PC-9 (cell line): ENCODE results near the gene LSM14A. TPM values are rescaled to one million over a fixed set of nuclear protein-coding genes. Genes with fewer than 3 reads are reported as not detected.

Source experiments
- BruUV-seq: library from RNA; stranded (reverse); fragments of 400-500 nt; replicated peaks from 2 replicates; lab custom pipeline; 2021; lab: Mats Ljungman, UMichigan
- CTCF ChIA-PET: fragments of 300-600 bp; sonication (Branson Sonifier 250); formaldehyde crosslinking; loops from one replicate; lab custom pipeline; 2022; ENCODE audit warnings: antibody characterized with exemption; lab: Charles Lee
- POLR2A ChIA-PET: fragments of 300-600 bp; sonication (Branson Sonifier 250); formaldehyde crosslinking; loops from one replicate; lab custom pipeline; 2022; ENCODE audit warnings: antibody characterized with exemption; ENCODE audit not compliant: unreplicated experiment; lab: Charles Lee
- DNase-seq, 2 experiments: peaks; one replicate each; pipeline versions ENCODE4 v3.0.0 to v3.0.0-alpha.2; 2015 to 2022; ENCODE audit warnings: mixed read lengths in 1 of 2
- H2AFZ ChIP-seq: fragments of 200-600 bp; sonication (generic); 2 replicates; pipeline ENCODE4 v1.8.1; 2017; ENCODE audit warnings: antibody characterized with exemption
- H3F3A ChIP-seq: fragments of 200-600 bp; sonication (generic); 2 replicates; pipeline ENCODE4 v1.8.1; 2017; ENCODE audit warnings: antibody characterized with exemption, mild to moderate bottlenecking, low read depth; ENCODE audit not compliant: insufficient read depth
- H3K27ac ChIP-seq: fragments of 200-600 bp; sonication (generic); 2 replicates; pipeline ENCODE4 v1.6.1; 2016; ENCODE audit warnings: mixed run types
- H3K27me3 ChIP-seq: fragments of 200-600 bp; sonication (generic); 2 replicates; pipeline ENCODE4 v1.6.1; 2016; ENCODE audit warnings: low read depth, mixed run types; ENCODE audit not compliant: insufficient read depth
- H3K36me3 ChIP-seq: fragments of 200-600 bp; sonication (generic); 2 replicates; pipeline ENCODE4 v1.6.1; 2016; ENCODE audit warnings: low read depth, mixed run types
- H3K4me1 ChIP-seq: fragments of 200-600 bp; sonication (generic); replicated peaks from 2 replicates; pipeline ENCODE4 v1.6.1; 2016; ENCODE audit warnings: mixed run types; ENCODE audit not compliant: insufficient read depth
- H3K4me2 ChIP-seq: fragments of 200-600 bp; sonication (generic); 2 replicates; pipeline ENCODE4 v1.6.1; 2017; ENCODE audit warnings: mixed run types
- H3K4me3 ChIP-seq: fragments of 200-600 bp; sonication (generic); 2 replicates; pipeline ENCODE4 v1.6.1; 2016; ENCODE audit warnings: mixed run types
- H3K79me2 ChIP-seq: fragments of 200-600 bp; sonication (generic); 2 replicates; pipeline ENCODE4 v1.6.1; 2017; ENCODE audit warnings: low read depth, mixed run types
- H3K9me2 ChIP-seq: fragments of 200-600 bp; sonication (generic); 2 replicates; pipeline ENCODE4 v1.8.1; 2017; ENCODE audit warnings: mild to moderate bottlenecking; ENCODE audit not compliant: insufficient read depth
- H3K9me3 ChIP-seq: fragments of 200-600 bp; sonication (generic); 2 replicates; pipeline ENCODE4 v1.8.1; 2016; ENCODE audit warnings: low read depth; ENCODE audit not compliant: insufficient read depth
- H4K20me1 ChIP-seq: fragments of 200-600 bp; sonication (generic); 2 replicates; pipeline ENCODE4 v1.8.1; 2017; ENCODE audit not compliant: insufficient read depth
- CTCF ChIP-seq: fragments of 200-600 bp; sonication (generic); conservative IDR thresholded peaks from 2 replicates; pipeline ENCODE4 v1.6.1; 2017; ENCODE audit warnings: mixed run types, antibody characterized with exemption, mild to moderate bottlenecking, moderate library complexity
- EZH2 ChIP-seq: fragments of 200-600 bp; sonication (generic); IDR thresholded peaks from 2 replicates; pipeline ENCODE4 v1.8.0; 2017; ENCODE audit warnings: antibody characterized with exemption, low read depth
- intact Hi-C: fragments of 100-400 bp; cut with micrococcal nuclease; formaldehyde crosslinking; loops from one replicate; pipeline ENCODE4 v1.10.0; 2022; ENCODE audit not compliant: unreplicated experiment
- total RNA-seq: library from RNA; stranded (reverse); gene quantifications from 2 replicates; pipeline ENCODE4 v1.2.3, GENCODE V29; 2021

LSM14A gene
- total RNA-seq, 1 experiment from 2014 or later: 169 TPM

DNA sequence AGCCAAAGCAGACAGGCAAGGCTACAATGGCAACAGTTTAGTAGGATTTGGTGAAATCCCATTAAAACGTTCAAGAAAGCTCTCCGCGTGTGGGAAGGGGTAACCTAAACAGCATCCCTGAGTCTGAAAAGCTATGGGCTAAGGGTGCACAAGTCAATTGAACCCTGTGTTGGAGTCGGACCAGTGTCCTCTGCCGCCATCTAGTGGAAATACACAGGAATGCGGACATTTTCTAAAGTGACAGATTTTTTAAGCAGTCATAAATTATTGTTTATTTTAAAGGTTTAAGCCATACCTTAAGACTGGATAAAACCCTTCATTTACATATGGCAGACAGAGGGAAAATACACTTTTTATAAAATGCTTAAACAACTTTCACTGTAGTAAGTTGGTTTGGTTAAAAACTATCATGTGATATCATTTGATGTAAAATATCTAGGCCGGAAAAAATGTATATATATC is 26.5 kb upstream of the LSM14A start:
- POLR2A ChIA-PET: no interaction called here
- H3F3A ChIP-seq: no peaks in the 10 kb centered on the region
- no peak overlapping the region for H3K4me2 ChIP-seq
- H3K4me3 ChIP-seq: no peak overlapping the region
- no peaks in the 10 kb centered on the region for H3K36me3 ChIP-seq
- no peak overlapping the region for H3K27ac ChIP-seq
- no peak overlapping the region for H2AFZ ChIP-seq
- no peak for TF ChIP-seq EZH2
- peak; percentile 84 for TF ChIP-seq CTCF
- no TSS peak for BruUV-seq
- no peaks in the 10 kb centered on the region for H3K27me3 ChIP-seq
- CTCF ChIA-PET: interaction anchor here (1.4 kb wide), 1 partner anchor 368 kb away, joined by 3 read pairs; no protein-coding TSS in a partner anchor
- H4K20me1 ChIP-seq: no peaks in the 10 kb centered on the region
- no peaks in the 10 kb centered on the region for H3K9me3 ChIP-seq
- peak; percentile 44 to 49 for DNase-seq
- intact Hi-C loops: loop anchor here (1.0 to 10.0 kb wide), 4 partner anchors 103 to 713 kb away; no protein-coding TSS in a partner anchor
- no peaks in the 10 kb centered on the region for H3K4me1 ChIP-seq
- H3K9me2 ChIP-seq: no peaks in the 10 kb centered on the region
- no peaks in the 10 kb centered on the region for H3K79me2 ChIP-seq

GRCh38 chr19:34148658-34149185 is 23.6 kb upstream of the LSM14A start:
- intact Hi-C loops: loop anchor here (5.0 to 10.0 kb wide), 2 partner anchors 196 to 716 kb away; no protein-coding TSS in a partner anchor
- no peak for TF ChIP-seq CTCF
- TF ChIP-seq EZH2: no peak

DNA sequence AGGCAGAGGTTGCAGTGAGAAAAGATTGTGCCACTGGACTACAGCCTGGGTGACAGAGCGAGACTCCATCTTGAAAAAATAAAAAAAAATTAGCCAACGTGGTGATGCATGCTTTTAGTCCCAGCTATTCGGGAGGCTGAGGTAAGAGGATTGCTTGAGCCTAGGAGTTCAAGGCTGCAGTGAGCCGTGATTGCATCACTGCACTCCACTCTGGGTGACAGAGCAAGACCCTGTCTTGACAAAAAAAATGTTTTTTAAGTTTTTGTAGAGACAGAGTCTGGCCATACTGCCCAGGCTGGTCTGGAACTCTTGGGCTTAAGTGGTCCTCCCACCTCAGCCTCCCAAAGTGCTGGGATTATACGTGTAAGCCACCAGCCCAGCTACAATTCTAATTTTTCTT is 22.4 kb upstream of the LSM14A start:
- Histone ChIP-seq H3K4me1 (no peaks in the 10 kb centered on the region), H3K4me2 (no peak overlapping the region), H3K9me3 (no peaks in the 10 kb centered on the region), H3K27ac (no peak overlapping the region), H2AFZ (no peak overlapping the region), H3K27me3 (peaks cover 4% of the 10 kb centered on the region; the same call in 1 of the 2 replicates), H3K79me2 (no peaks in the 10 kb centered on the region), H3K9me2 (no peaks in the 10 kb centered on the region), H3F3A (no peaks in the 10 kb centered on the region), H4K20me1 (no peaks in the 10 kb centered on the region), H3K36me3 (no peaks in the 10 kb centered on the region), H3K4me3 (no peak overlapping the region)
- intact Hi-C loops: loop anchor here (5.0 to 10.0 kb wide), 2 partner anchors 195 to 718 kb away; no protein-coding TSS in a partner anchor
- POLR2A ChIA-PET: no interaction called here
- no TSS peak for BruUV-seq
- CTCF ChIA-PET: no interaction called here
- TF ChIP-seq CTCF (no peak), EZH2 (no peak)
- DNase-seq: no peak

More at GRCh38 chr19:34148658-34149185, 23.6 kb upstream of the LSM14A start:
- Histone ChIP-seq H3K9me3 (no peaks in the 10 kb centered on the region), H3K36me3 (no peaks in the 10 kb centered on the region), H3K79me2 (no peaks in the 10 kb centered on the region), H3K4me2 (no peak overlapping the region), H3K4me1 (no peaks in the 10 kb centered on the region), H3K9me2 (no peaks in the 10 kb centered on the region), H3K4me3 (no peak overlapping the region), H3K27me3 (peaks cover 4% of the 10 kb centered on the region; the same call in 1 of the 2 replicates), H4K20me1 (no peaks in the 10 kb centered on the region), H3F3A (no peaks in the 10 kb centered on the region), H2AFZ (no peak overlapping the region), H3K27ac (no peak overlapping the region)
- POLR2A ChIA-PET: no interaction called here
- CTCF ChIA-PET: interaction anchor here (0.5 to 0.6 kb wide), 2 partner anchors 45 to 890 kb away, joined by 3 to 5 read pairs; no protein-coding TSS in a partner anchor
- DNase-seq: no peak
- no TSS peak for BruUV-seq
